Measurements from ENCODE around the gene SPINK13.

The SPINK13 gene

DNA sequence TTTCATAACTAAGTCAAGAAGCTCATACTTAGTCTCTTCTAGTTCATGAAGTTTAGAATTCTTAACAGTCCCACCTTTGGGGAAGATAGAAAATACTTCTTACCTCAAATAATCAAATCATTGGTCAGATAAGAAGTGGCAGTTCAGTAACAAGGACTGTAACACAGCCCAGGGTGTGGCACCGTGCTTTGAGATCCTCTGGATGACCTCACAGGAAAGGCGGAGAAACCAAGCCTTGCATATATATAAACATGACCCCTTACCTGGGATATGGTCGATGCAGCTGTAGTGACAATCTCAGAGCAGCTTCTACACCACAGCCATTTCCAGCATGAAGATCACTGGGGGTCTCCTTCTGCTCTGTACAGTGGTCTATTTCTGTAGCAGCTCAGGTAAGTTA, 43.6 kb downstream of the SPINK13 start, which contains the start of gene SPINK7:
Gene SPINK7, plus strand, starts transcription at position 271 of the 400 bp plus-strand sequence. Its CDS starts 61 bp downstream, at position 332.
- DNase-seq (ENCODE audit: low read depth in 2 of 2): no peak

DNA sequence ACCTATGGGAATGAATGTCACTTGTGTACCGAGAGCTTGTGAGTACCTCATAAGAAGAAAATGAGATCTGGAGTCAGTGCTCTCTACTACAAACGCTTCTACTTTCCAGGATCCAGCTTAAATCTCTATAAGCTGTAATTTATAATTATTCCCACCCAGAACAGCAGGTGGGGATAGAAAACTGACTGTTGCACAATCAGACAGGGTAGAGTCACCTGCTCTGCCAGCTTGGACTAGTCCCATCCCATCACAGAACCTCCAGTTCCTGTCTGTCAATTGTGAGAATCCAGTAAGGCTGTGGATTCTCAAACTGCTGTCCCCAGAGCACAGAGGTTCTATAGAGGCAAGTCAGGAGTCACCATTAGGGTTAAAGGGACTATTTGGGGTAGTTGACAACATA, 45.6 kb downstream of the SPINK13 start:
- DNase-seq (ENCODE audit: low read depth in 2 of 2): no peak

- no peak for DNase-seq (ENCODE audit: low read depth in 2 of 2)
Measured at GRCh38 chr5:148314731-148315130, 46.1 kb downstream of the SPINK13 start.

DNA sequence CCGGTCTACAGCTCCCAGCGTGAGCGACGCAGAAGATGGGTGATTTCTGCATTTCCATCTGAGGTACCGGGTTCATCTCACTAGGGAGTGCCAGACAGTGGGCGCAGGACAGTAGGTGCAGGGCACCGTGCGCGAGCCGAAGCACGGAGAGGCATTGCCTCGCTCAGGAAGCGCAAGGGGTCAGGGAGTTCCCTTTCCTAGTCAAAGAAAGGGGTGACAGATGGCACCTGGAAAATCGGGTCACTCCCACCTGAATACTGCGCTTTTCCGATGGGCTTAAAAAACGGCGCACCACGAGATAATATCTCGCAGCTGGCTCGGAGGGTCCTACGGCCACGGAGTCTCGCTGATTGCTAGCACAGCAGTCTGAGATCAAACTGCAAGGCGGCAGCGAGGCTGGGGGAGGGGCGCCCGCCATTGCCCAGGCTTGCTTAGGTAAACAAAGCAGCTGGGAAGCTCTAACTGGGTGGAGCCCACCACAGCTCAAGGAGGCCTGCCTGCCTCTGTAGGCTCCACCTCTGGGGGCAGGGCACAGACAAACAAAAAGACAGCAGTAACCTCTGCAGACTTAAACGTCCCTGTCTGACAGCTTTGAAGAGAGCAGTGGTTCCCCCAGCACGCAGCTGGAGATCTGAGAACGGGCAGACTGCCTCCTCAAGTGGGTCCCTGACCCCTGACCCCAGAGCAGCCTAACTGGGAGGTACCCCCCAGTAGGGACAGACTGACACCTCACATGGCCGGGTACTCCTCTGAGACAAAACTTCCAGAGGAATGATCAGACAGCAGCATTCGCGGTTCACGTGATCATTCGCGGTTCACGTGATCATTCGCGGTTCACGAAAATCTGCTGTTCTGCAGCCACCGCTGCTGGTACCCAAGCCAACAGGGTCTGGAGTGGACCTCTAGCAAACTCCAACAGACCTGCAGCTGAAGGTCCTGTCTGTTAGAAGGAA, 51.7 kb downstream of the SPINK13 start:
- DNase-seq (ENCODE audit: low read depth in 2 of 2): peak in 1 of 2 donors; percentile 5

DNA sequence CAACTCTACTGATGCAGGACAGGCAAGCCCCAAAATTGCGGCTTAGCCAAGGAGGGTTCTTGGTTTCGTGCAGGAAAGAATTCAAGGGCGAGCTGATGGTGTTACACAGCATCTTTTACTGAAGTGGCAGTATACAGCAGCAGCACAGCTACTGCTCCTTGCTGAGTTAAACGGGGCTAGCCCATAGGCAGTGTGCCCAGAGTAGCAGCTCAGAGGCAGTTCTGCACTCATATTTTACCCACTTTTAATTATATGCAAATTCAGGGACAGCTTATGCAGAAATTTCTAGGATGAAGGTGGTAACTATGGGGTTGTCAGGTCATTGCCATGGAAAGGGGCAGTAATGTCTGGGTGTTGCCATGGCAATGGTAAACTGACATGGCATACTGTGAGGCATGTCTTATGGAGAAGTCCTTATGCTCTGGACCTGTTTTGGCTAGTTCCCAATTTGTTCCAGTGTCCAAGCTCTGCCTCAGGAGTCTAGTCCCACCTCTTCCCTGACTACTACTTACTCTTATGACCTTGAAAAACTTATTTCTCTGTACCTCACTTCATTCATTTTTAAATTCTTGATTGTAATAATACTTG, 64.8 kb downstream of the SPINK13 start:
- DNase-seq (ENCODE audit: low read depth in 2 of 2): no peak

DNA sequence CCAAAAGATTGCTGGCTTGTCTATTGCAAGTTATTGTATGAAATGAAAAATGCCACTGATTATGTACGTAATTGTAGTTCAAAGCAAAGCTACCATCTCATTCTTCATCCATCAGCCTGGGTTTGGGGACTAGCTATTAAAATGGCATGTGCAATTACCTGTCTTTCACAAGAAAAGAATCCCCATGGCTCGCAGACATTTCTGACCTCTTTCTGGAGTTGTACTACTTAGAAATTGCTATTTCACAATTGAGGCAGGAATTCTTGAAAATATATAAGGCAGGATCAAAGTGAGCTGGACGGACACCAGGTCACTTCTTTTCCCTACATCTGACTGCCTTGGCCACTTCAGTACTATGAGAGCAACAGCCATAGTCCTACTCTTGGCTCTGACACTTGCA, 66.7 kb downstream of the SPINK13 start, which contains the start of gene SPINK9:
Gene SPINK9, plus strand, starts transcription at position 301 of the 400 bp plus-strand sequence. Its CDS starts 55 bp downstream, at position 356.
- no peak for DNase-seq (ENCODE audit: low read depth in 2 of 2)
